Measurements from ENCODE around the gene FAM110C.

The FAM110C gene

GRCh38 chr2:10222-10875 is 36.0 kb downstream of the FAM110C start:
- no peak overlapping the region for H3K4me3 ChIP-seq (ENCODE audit: low read depth, low read length)
- no peak for DNase-seq (ENCODE audit: low read depth)
- in situ Hi-C loops (cut with HindIII; ENCODE audit: low sequenced_read_pairs), result no loop called here
- no peak for TF ChIP-seq CTCF (IDR thresholded peaks at IDR 0.05; ENCODE audit: low read depth, low read length, missing control alignments)
